GM21717 (cell line): ENCODE measurements around the gene PTPN13.
A peak's percentile ranks its signal among the peaks of the same experiment; 100 is the strongest.

ENCODE experiments used
- ATAC-seq: cut with Tn5 transposase; IDR thresholded peaks from one replicate; pipeline ENCODE4 v1.9.1; 2021; ENCODE audit warnings: mild to moderate bottlenecking, moderate library complexity; ENCODE audit not compliant: unreplicated experiment

PTPN13 gene

GRCh38 chr4:86586626-86587380 is 7.3 kb upstream of the PTPN13 start:
- ATAC-seq = no peak

- ATAC-seq = no peak
Observed at GRCh38 chr4:86587381-86588140, 6.6 kb upstream of the PTPN13 start.

GRCh38 chr4:86592553-86593249 is 1.4 kb upstream of the PTPN13 start:
- ATAC-seq = no peak

- ATAC-seq = peak; percentile 44
Observed at GRCh38 chr4:86594559-86595425, 677 bp downstream of the PTPN13 start.

GRCh38 chr4:86595426-86595805 is 1.3 kb downstream of the PTPN13 start:
- ATAC-seq = no peak

- ATAC-seq = no peak
Observed at GRCh38 chr4:86596807-86597206, 2.7 kb downstream of the PTPN13 start.

GRCh38 chr4:86600007-86600653 is 6.0 kb downstream of the PTPN13 start:
- ATAC-seq = no peak

GRCh38 chr4:86603311-86603885 is 9.3 kb downstream of the PTPN13 start:
- no peak for ATAC-seq

- ATAC-seq = no peak
Observed at GRCh38 chr4:86606809-86607208, 12.7 kb downstream of the PTPN13 start.

- no peak for ATAC-seq
Observed at GRCh38 chr4:86608757-86609375, 14.8 kb downstream of the PTPN13 start.

- no peak for ATAC-seq
Observed at GRCh38 chr4:86611757-86612156, 17.6 kb downstream of the PTPN13 start.

GRCh38 chr4:86613734-86614133 is 19.6 kb downstream of the PTPN13 start:
- ATAC-seq = no peak

- ATAC-seq = no peak
Observed at GRCh38 chr4:86614865-86615264, 20.8 kb downstream of the PTPN13 start.

- no peak for ATAC-seq
Observed at GRCh38 chr4:86615501-86615900, 21.4 kb downstream of the PTPN13 start.

- ATAC-seq = no peak
Observed at GRCh38 chr4:86619656-86620055, 25.5 kb downstream of the PTPN13 start.

- ATAC-seq = no peak
Observed at GRCh38 chr4:86621435-86621834, 27.3 kb downstream of the PTPN13 start.

GRCh38 chr4:86626066-86626465 is 32.0 kb downstream of the PTPN13 start:
- ATAC-seq = no peak

- no peak for ATAC-seq
Observed at GRCh38 chr4:86627462-86628135, 33.5 kb downstream of the PTPN13 start.

GRCh38 chr4:86630629-86631028 is 36.5 kb downstream of the PTPN13 start:
- no peak for ATAC-seq
